Measurements from ENCODE around the gene RGS11. TPM values are rescaled to one million over a fixed set of nuclear protein-coding genes. Genes with fewer than 3 reads are reported as not detected.

RGS11 gene
- total and polyA plus RNA-seq, 9 of the 15 experiments (the other 6 are each of a cell fraction or from before 2014, with no cell fraction given): not detected

GRCh38 chr16:301950-302349, 26.2 kb upstream of the RGS11 start:
- ATAC-seq (no peak), FAIRE-seq (no peak), DNase-seq (ENCODE audit: extremely low read depth in 1 of 4, low spot score in 3 of 4) (no peak)
- BruUV-seq (replicated peaks): no TSS peak
- in situ Hi-C loops (cut with MboI): no loop called here
- Histone ChIP-seq H3K4me2 (ENCODE audit: insufficient read depth, low read length) (no peak overlapping the region), H3K4me3 (no peak overlapping the region), H2AFZ (ENCODE audit: low read depth, low read length) (no peak overlapping the region), H3K9me1 (ENCODE audit: control insufficient read depth, insufficient read depth, low read length) (no peaks in the 10 kb centered on the region), H3K9ac (ENCODE audit: insufficient read depth in 1 of 2, low read depth in 2 of 2, low read length in 2 of 2) (no peak overlapping the region), H3K36me3 (ENCODE audit: control insufficient read depth, insufficient read depth, low read length) (peaks cover 54% of the 10 kb centered on the region; the same call in 2 of the 3 replicates), H4K20me1 (replicated peaks; ENCODE audit: control insufficient read depth, insufficient read depth, low read length) (no peaks in the 10 kb centered on the region; the same call in 1 of the 2 replicates), H3K9me3 (replicated peaks; ENCODE audit: control insufficient read depth, insufficient read depth, low read depth, low read length) (no peaks in the 10 kb centered on the region), H3K4me1 (replicated peaks in 1 of 2; ENCODE audit: control insufficient read depth in 2 of 2, insufficient read depth in 2 of 2, low read length in 2 of 2) (peaks cover 0 to 11% of the 10 kb centered on the region in 2 experiments; a peak in 1 of 5 replicates), H3K27ac (ENCODE audit: extremely low read depth, low read depth, low read length) (no peak overlapping the region), H3K79me2 (ENCODE audit: control insufficient read depth, insufficient read depth, low read length) (peaks cover 5% of the 10 kb centered on the region; the same call in 2 of the 3 replicates), H3K27me3 (ENCODE audit: control insufficient read depth in 2 of 2, insufficient read depth in 2 of 2, low read length in 2 of 2) (no peaks in the 10 kb centered on the region)
- no peak for TF ChIP-seq SIN3B (IDR thresholded peaks at IDR 0.05; ENCODE audit: low read depth)
- TF ChIP-seq DIDO1 (tag; IDR thresholded peaks at IDR 0.05; ENCODE audit: low read depth): no peak
- no peak for TF ChIP-seq ZNF143 (CRISPR knock-in tag; IDR thresholded peaks at IDR 0.05)
- TF ChIP-seq TEAD1 (CRISPR knock-in tag; IDR thresholded peaks at IDR 0.05): no peak
- no peak for TF ChIP-seq ZNF785 (CRISPR knock-in tag; IDR thresholded peaks at IDR 0.05)
- TF ChIP-seq GATA2 (CRISPR knock-in tag; IDR thresholded peaks at IDR 0.05): no peak
- no peak for TF ChIP-seq ATF2 (CRISPR knock-in tag; IDR thresholded peaks at IDR 0.05)
- no peak for TF ChIP-seq ZNF384 (IDR thresholded peaks at IDR 0.05; ENCODE audit: low read depth, low read length)
- TF ChIP-seq ZNF707 (CRISPR knock-in tag; conservative IDR thresholded peaks at IDR 0.05): no peak
- no peak for TF ChIP-seq ZNF324 (CRISPR knock-in tag; IDR thresholded peaks at IDR 0.05)
- TF ChIP-seq ZNF133 (CRISPR knock-in tag; IDR thresholded peaks at IDR 0.05): no peak
- no peak for TF ChIP-seq MCM2 (IDR thresholded peaks at IDR 0.05; ENCODE audit: low read depth)
- TF ChIP-seq NBN (IDR thresholded peaks at IDR 0.05; ENCODE audit: low read depth): no peak
- no peak for TF ChIP-seq EWSR1 (IDR thresholded peaks at IDR 0.05; ENCODE audit: borderline replicate concordance, low read depth, partially characterized antibody)
- TF ChIP-seq TEAD4 (IDR thresholded peaks at IDR 0.05; ENCODE audit: low read length): no peak
- no peak for TF ChIP-seq TEAD4 (CRISPR knock-in tag; IDR thresholded peaks at IDR 0.05; ENCODE audit: borderline replicate concordance)
- ChIA-PET POLR2A (no interaction called here), CTCF (ENCODE audit: low intra/inter-chr PET ratio) (no interaction called here)
- intact Hi-C loops (cut with micrococcal nuclease): no loop called here
- WGBS (ENCODE audit: insufficient coverage, low coverage, missing lambda C conversion rate): 93% methylated on average over 9 of the region's 13 CpGs
